ENCODE results near the gene ASH1L.

Gene ASH1L

GRCh38 chr1:155478270-155478852 lies 84.2 kb downstream of the ASH1L start:
- no peak for TF ChIP-seq ZBTB17 (tag by site-specific recombination; IDR thresholded peaks at IDR 0.05)
- no peak for TF ChIP-seq ZBTB26 (tag by site-specific recombination; optimal IDR thresholded peaks at IDR 0.05)
- TF ChIP-seq ZFHX2 (tag by site-specific recombination; conservative IDR thresholded peaks at IDR 0.05), result peak; percentile 34
- no peak for TF ChIP-seq ZSCAN5A (tag by site-specific recombination; IDR thresholded peaks at IDR 0.05)
- no peak for TF ChIP-seq ZNF133 (tag by site-specific recombination; IDR thresholded peaks at IDR 0.05)
- POLR2A ChIA-PET, result no interaction called here
- H3K36me3 ChIP-seq (ENCODE audit: control insufficient read depth in 2 of 2, insufficient read depth in 1 of 2, low read length in 2 of 2), result peaks cover 0 to 19% of the 10 kb centered on the region in 2 experiments; a peak in 2 of 3 replicates

GRCh38 chr1:155474146-155474545 lies 88.5 kb downstream of the ASH1L start:
- POLR2A ChIA-PET, result no interaction called here
- Histone ChIP-seq H3K27ac (ENCODE audit: extremely low read depth, low read depth, low read length) (no peak overlapping the region), H3K36me3 (ENCODE audit: control insufficient read depth in 2 of 2, insufficient read depth in 1 of 2, low read length in 2 of 2) (peaks cover 3 to 13% of the 10 kb centered on the region in 2 experiments; a peak in 2 of 3 replicates)

More at GRCh38 chr1:155478270-155478852, 84.2 kb downstream of the ASH1L start:
- Histone ChIP-seq H3K4me1 (ENCODE audit: control insufficient read depth, insufficient read depth, low read length) (no peaks in the 10 kb centered on the region), H3K4me3 (ENCODE audit: low read depth, low read length) (no peak overlapping the region), H3K9me3 (ENCODE audit: control insufficient read depth, insufficient read depth, low read depth, low read length) (no peaks in the 10 kb centered on the region), H3K27ac (ENCODE audit: extremely low read depth, low read depth, low read length) (no peak overlapping the region)
- CTCF ChIA-PET, result no interaction called here

GRCh38 chr1:155473151-155473821 lies 89.3 kb downstream of the ASH1L start:
- TF ChIP-seq ZNF423 (tag by site-specific recombination; IDR thresholded peaks at IDR 0.05) (no peak), GLI4 (tag by site-specific recombination; IDR thresholded peaks at IDR 0.05) (no peak), AEBP2 (tag by site-specific recombination; IDR thresholded peaks at IDR 0.05; ENCODE audit: borderline replicate concordance) (no peak), ZNF354C (tag by site-specific recombination; IDR thresholded peaks at IDR 0.05; ENCODE audit: borderline replicate concordance, low read depth) (no peak), ZBTB8A (tag by site-specific recombination; IDR thresholded peaks at IDR 0.05) (no peak)
- H3K27ac ChIP-seq (ENCODE audit: extremely low read depth, low read depth, low read length), result no peak overlapping the region
- ChIA-PET POLR2A (interaction anchor here (0.5 to 0.7 kb wide), 2 partner anchors 9 to 70 kb away, joined by 3 to 5 read pairs; no protein-coding TSS in a partner anchor), CTCF (interaction anchor here (0.6 kb wide), 1 partner anchor 424 kb away, joined by 3 read pairs; no protein-coding TSS in a partner anchor)
- no peaks in the 10 kb centered on the region for H3K4me1 ChIP-seq (ENCODE audit: control insufficient read depth, insufficient read depth, low read length)
- H3K4me3 ChIP-seq (ENCODE audit: low read depth, low read length), result no peak overlapping the region
- peaks cover 3 to 13% of the 10 kb centered on the region in 2 experiments; a peak in 2 of 3 replicates for H3K36me3 ChIP-seq (ENCODE audit: control insufficient read depth in 2 of 2, insufficient read depth in 1 of 2, low read length in 2 of 2)
- no peaks in the 10 kb centered on the region for H3K9me3 ChIP-seq (ENCODE audit: control insufficient read depth, insufficient read depth, low read depth, low read length)

More at GRCh38 chr1:155474146-155474545, 88.5 kb downstream of the ASH1L start:
- CTCF ChIA-PET, result no interaction called here
- Histone ChIP-seq H3K4me3 (ENCODE audit: low read depth, low read length) (no peak overlapping the region), H3K9me3 (ENCODE audit: control insufficient read depth, insufficient read depth, low read depth, low read length) (no peaks in the 10 kb centered on the region), H3K4me1 (ENCODE audit: control insufficient read depth, insufficient read depth, low read length) (no peaks in the 10 kb centered on the region)
- no peak for TF ChIP-seq ELK4 (IDR thresholded peaks at IDR 0.05; ENCODE audit: borderline replicate concordance, low read depth, low read length)
